Raji (cell line): ENCODE results near the gene ELL2.

Source experiments
- POLR2A ChIP-seq: IDR thresholded peaks from 2 replicates; pipeline ENCODE4 v1.6.1; 2011; ENCODE audit warnings: low read depth, low read length, control low read depth; ENCODE audit not compliant: insufficient read depth

The ELL2 gene

GRCh38 chr5:95916687-95917085 lies 45.0 kb downstream of the ELL2 start:
- no peak for TF ChIP-seq POLR2A

DNA sequence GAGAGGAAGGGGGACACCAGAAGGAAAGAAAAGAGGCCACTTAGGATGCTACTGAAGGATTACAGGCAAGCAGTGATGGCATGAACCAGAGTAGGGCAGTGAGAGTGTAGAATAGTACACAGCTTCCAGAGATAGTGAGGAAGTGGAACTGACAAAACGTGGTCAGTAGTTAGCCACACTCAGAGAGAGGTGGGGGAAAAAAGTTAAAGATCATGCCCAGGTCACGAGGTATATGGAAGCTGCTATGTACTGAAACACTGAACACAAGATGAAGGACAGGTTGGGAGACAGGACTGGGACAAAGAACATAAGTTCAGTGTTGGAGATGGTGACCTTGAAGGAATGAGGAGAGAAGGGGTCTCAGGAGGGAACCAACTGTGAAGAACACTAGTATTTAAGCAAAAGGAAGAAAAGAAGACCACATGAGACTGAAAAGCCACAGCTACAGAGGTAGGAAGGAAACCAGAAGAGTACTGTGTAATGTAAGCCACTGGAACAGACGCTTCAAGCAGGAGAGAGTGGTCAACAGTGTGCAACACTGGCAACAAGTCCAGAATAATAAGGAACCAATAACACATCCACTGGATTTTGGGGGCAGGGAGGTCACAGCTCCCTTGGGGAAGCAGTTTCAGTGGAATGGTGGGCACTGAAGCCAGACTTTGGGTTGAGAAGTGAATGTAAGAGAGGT lies 45.5 kb downstream of the ELL2 start:
- TF ChIP-seq POLR2A, result no peak

DNA sequence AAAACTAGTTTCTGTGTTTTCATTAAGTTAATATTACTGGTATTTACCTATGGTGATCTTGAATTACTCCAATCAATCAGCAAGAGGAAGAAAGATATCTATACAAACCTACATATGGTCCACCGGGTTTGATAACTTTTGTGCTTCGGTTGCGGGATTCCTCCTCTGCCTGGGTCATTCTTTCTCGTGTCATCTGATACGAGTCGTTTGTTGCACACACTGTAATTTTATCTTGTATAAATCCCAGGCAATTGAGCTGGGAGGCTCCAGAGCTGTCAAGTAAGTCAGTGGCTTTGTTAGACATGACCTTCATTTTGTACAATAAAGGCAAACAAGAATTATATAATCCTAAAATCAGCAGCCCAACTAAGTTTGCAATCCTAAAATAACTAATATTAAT lies 48.0 kb downstream of the ELL2 start:
- TF ChIP-seq POLR2A, result no peak

DNA sequence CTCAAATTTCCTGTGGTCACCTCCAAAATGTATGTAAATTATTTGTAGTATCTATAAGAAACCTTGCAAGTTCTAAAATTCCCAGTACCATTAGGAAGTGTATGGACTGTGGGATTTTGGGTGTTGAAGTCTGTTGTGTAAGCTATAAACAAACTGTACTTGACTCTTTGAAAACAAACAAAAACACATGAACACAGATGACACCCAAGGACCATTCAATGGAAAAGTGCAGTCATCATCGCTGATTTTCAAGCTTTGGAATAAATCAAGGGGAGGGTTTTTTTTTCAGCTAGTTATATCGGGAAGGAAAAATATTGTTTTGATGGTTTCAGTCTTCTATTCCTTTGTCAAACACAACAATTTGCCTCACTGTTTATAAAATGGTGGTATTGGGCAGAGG lies 49.6 kb downstream of the ELL2 start:
- no peak for TF ChIP-seq POLR2A

- TF ChIP-seq POLR2A, result no peak
These were observed 51.1 kb downstream of the ELL2 start for GRCh38 chr5:95910521-95910920.

- TF ChIP-seq POLR2A, result no peak
These were observed 51.9 kb downstream of the ELL2 start for GRCh38 chr5:95909738-95910137.

DNA sequence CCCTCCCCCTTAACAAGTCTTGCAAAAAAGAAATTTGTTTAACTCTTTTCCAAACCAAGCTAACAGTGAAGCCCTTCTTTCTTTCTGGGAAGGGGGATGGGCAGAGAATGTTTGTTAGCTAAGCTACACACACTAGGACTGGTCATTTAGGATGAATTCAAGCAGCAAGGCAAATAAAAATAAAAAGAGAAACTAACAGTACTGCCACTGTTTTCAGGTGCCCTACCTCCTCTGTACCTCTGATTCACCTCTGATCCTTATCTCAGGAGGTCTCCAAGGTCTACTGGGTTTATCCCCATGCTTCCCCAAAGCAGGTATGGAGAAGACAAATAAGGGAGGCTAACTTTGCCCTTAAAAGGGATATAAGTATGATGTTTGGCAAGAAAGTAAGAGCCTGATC lies 52.9 kb downstream of the ELL2 start:
- TF ChIP-seq POLR2A, result no peak

- TF ChIP-seq POLR2A, result no peak
These were observed 53.6 kb downstream of the ELL2 start for GRCh38 chr5:95907740-95908706.

DNA sequence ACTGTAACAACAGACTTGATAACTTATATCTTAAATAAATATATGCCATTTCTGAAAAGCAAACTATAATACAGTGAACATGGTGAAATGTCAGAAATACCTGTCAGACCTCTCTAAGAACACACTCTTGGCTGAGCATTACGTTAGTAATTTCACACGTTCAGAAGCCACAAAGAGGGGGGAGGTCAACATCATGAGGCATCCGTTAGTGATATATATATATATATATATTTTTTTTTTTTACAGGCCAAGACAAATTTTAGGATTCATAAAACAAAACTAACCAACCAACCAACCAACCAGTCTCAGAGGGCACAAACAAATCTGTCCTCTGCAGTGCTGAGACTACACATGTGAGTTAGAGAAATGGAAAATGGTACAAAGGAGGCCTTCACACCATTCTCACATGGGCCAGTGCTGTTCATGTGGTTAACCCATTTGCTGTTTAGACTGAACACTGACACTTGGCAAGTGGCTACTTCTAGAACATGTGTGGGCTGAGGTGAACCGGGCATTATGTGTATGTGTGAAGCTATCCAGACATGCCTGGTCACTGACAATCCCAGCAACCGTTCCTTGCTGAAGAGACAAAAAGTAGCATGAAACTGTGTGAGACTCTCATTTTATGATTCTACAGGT lies 54.5 kb downstream of the ELL2 start:
- TF ChIP-seq POLR2A, result no peak

DNA sequence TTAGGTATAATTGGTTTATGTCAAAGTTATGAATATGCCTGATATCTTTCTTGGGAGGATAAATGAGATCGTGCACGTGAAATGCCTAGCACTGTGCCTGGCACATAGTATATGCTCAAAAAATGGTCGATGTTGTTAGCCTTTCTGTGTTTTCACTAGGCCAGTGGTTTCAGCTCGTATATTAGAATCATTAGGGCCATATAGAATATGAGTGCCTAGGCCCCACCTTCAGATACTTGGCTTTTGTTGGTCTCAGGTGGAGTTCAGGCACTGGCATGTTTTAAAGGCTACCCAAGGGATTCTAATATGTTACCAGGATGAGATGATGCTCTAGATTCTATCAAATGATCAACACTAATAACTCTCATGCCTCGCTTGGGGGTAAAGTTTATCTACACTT lies 56.8 kb downstream of the ELL2 start:
- no peak for TF ChIP-seq POLR2A

DNA sequence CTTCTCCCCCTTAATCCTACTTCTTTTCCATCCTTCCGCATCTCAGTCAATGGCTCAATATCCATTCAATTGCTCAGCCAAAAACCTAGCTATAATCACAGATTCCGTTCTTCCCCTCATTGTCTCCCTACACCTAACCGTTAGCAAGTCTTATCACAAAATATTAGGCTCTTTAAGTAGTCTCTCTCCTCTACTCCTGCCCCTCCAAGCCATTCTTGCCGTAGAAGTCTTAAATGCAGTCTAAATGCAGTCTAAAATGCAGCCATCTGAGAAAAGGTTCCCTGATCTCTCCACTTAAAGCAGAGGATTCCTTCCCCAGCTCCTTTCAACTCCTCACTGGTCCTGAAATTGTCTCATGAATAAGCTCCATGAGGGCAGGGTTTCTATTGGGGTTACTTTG lies 57.8 kb downstream of the ELL2 start:
- TF ChIP-seq POLR2A, result no peak

DNA sequence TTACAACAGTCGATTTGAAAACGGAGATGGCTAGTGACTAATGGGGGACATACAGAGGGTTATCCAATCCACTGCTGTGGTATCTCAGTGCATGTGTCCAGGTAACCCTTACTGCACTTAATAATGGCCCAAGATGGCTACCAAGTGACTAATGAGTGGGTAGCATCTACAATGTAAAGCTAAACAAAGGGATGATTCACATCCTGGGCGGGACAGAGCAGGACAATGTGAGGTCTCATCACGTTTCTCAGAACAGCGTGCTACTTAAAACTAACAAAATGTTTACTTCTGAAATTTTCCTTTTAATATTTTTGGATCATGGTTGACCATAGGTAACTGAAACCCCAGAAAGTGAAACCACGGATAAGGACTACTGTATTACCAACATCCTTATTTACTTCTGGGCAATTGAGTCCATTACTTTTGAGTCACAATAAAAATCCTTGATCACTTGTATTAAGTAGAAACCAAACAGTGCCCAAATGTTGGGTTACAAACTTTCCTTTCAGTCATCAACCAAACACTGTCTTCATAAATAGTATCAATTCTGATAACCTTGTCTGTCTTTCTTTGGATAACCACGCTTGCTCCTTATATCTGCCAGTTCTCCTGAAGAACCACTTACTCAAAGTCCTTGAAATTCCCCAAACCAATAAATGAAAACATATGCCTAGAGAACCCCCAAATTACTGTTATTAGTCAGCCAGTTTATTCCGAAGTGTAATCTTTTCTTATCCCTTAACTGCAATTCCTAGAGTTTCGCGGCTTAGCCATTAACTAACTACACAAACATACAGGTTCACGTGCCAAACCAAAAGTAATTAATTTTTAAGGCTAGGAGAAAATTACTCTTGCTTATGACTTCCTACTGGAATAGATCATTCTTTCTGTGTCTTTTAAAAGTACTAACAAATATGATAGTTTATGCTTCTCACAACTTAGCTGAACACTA lies 59.7 kb downstream of the ELL2 start:
- no peak for TF ChIP-seq POLR2A

DNA sequence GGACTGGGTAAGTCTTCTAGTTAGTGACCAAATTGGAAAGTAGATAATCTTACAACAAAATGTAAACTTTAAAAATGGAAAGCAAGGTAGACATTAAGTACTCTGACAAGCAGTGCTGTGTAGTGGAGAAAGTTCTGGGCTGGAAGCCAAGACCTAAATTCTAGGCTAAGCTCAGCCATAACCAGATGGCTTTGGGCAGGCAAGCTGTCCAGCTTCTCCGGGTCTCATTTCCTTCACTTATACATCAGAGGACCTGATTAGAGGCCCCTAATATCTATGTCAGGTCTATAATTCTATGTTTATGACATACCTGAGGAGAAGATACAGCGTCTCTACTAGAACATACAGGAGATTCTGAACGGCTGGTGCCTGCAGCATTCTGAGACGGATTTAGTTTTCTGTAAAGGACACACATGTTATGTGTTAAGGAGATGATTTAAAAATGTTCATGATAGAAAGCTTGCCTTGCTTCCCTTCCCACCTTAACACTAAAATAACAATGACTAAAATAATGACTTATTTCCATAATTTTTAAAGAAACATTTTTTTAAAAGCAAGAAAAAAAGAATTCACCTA lies 61.2 kb downstream of the ELL2 start:
- no peak for TF ChIP-seq POLR2A

- no peak for TF ChIP-seq POLR2A
These were observed 61.8 kb downstream of the ELL2 start for GRCh38 chr5:95899829-95900228.
